Left renal pelvis (tissue), 4 donors: ENCODE results near the gene ZFYVE28. TPM values are rescaled to one million over a fixed set of nuclear protein-coding genes. Genes with fewer than 3 reads are reported as not detected.

Experiments used
- DNase-seq, 4 donors: peaks; one replicate each; pipeline ENCODE4 v3.0.0-alpha.2; 2013; ENCODE audit warnings: low read depth in 4 of 4, low spot score in 3 of 4
- polyA plus RNA-seq, 4 donors: library from polyadenylated mRNA; unstranded; fragments of 120-200 nt; gene quantifications; one replicate each; pipeline ENCODE4 v1.2.1, GENCODE V29; 2013; ENCODE audit not compliant: insufficient read length in 4 of 4

The ZFYVE28 gene
- polyA plus RNA-seq, 4 donors, result 1.7 to 2.9 (median 2.2) TPM

GRCh38 chr4:2356123-2357069 is 62.0 kb downstream of the ZFYVE28 start:
- no peak for DNase-seq

GRCh38 chr4:2354760-2355159 is 63.7 kb downstream of the ZFYVE28 start:
- DNase-seq, result no peak

- no peak for DNase-seq
Measured at GRCh38 chr4:2354118-2354517, 64.3 kb downstream of the ZFYVE28 start.

GRCh38 chr4:2353222-2354107 is 65.0 kb downstream of the ZFYVE28 start:
- DNase-seq, result no peak

- DNase-seq, result no peak
Measured at GRCh38 chr4:2352729-2353221, 65.7 kb downstream of the ZFYVE28 start.

- DNase-seq, result no peak
Measured at GRCh38 chr4:2352171-2352570, 66.3 kb downstream of the ZFYVE28 start.

- DNase-seq, result no peak
Measured at GRCh38 chr4:2350982-2351381, 67.5 kb downstream of the ZFYVE28 start.

- DNase-seq, result no peak
Measured at GRCh38 chr4:2348786-2349185, 69.7 kb downstream of the ZFYVE28 start.

GRCh38 chr4:2347190-2347589 is 71.3 kb downstream of the ZFYVE28 start:
- DNase-seq, result no peak

GRCh38 chr4:2343476-2343875 is 75.0 kb downstream of the ZFYVE28 start:
- no peak for DNase-seq

GRCh38 chr4:2341911-2342652 is 76.4 kb downstream of the ZFYVE28 start:
- no peak for DNase-seq

GRCh38 chr4:2341261-2341841 is 77.1 kb downstream of the ZFYVE28 start:
- DNase-seq, result no peak

GRCh38 chr4:2340272-2341061 is 78.0 kb downstream of the ZFYVE28 start:
- DNase-seq, result no peak

GRCh38 chr4:2339458-2340271 is 78.8 kb downstream of the ZFYVE28 start:
- DNase-seq, result no peak

GRCh38 chr4:2338754-2339457 is 79.5 kb downstream of the ZFYVE28 start:
- no peak for DNase-seq

GRCh38 chr4:2337896-2338295 is 80.5 kb downstream of the ZFYVE28 start:
- no peak for DNase-seq

GRCh38 chr4:2337131-2337723 is 81.2 kb downstream of the ZFYVE28 start:
- DNase-seq, result no peak

- DNase-seq, result no peak
Measured at GRCh38 chr4:2336659-2337058, 81.8 kb downstream of the ZFYVE28 start.
